Activated CD4-positive, alpha-beta T cell treated with anti-CD3 and anti-CD28 coated beads for 48 hours (primary cell): ENCODE measurements around the gene SPATA46.
"Not testable (repeated sequence)": the region's sequence is repeated elsewhere in the genome, so short reads cannot be mapped to it uniquely, and the experiment has no call there.

Experiments
- DNase-seq: peaks from one replicate; pipeline ENCODE4 v3.0.0-alpha.2; 2020

SPATA46 gene

DNA sequence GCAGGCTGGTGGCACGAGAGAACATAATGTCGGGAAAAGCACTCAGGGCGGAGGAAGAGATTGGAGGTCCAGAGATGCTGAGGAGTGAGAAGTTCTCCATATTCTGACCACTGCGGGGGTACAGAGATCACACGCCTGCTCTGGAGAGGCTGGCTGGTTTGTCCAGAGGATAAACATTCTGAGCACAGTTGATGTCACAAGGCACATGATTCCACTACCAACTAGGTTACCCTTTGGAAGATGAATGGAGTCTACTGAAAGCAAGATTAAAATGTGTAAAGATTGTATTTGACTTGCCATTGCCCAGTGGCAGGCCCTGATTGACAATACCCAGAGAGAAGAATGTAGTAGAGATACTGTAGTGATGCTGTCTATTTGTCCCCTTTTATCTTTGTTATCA, at the start of gene SPATA46:
Gene SPATA46, minus strand, starts transcription at position 164 of the 400 bp plus-strand sequence. Its CDS starts 64 bp downstream, at position 100.
- no peak for DNase-seq

GRCh38 chr1:162422662-162423375, 46.2 kb upstream of the SPATA46 start:
- no peak for DNase-seq

DNA sequence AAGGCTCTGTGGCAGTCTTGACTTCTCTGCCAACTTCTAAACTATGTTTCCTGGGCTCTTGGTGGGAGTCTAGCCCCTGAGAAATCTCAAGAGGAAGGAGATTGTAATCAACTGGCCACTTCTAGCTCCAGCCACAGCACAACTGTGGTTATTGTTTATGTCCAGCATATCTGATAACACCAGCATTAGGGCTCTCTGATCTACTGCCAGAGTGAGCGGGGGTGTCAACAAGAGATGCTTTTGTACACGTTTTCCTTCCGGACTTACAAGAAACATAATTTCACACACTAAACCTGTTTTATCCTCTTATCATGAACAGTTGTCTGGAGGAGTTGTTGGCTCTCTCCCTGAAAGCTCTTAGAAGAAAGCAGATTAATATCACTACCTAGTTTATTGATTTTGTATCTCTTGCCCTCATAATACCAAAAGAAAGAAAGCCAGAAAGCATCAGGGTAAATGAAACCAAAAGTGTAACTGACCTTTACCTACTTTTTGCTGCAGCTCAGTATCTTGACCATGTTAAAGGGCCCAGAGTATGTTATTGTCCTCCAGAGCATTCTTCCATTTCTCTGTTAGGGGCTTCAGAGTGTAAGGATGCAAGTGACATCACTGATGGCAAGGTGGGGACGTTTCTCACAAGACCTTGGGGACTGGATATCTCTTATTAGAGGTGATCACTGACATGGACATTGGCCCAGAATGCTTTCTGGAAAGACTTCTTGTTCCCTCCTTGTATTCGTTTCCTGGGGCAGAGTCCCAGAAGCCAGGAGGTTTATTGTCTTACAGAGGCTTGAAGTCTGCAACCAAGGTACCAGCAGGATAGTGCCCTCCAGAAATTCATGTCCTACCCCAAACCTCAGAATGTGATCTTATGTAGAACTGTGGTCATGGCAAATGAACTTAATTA, 44.9 kb upstream of the SPATA46 start:
- DNase-seq, result no peak

- DNase-seq, result no peak
These were observed 43.5 kb upstream of the SPATA46 start for GRCh38 chr1:162420120-162420519.

DNA sequence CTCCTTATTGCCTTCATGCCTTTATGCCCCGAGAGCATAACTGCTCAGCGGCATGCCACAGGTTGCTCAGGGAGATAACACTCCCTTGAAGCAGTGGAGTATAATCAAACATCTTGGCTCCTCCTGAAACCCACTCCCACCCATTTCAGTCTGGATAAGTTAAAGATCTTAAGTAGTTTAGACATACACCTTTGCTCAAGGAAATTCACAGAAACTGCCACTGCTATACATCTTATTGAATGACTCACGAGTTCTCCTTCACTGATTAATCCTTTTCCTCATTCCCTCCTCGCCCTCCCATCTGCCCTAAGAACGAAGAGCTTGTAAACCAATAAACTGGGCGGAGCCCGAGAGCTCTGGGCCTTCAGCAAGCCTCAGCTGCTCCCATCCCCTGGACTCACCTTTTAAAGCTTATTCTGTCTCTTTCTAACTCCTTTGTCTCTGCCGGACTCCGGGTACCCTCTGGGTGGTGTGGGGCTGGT, 42.8 kb upstream of the SPATA46 start:
- DNase-seq, result not testable (repeated sequence)

- not testable (repeated sequence) for DNase-seq
These were observed 41.9 kb upstream of the SPATA46 start for GRCh38 chr1:162418584-162418983.

- DNase-seq, result no peak
These were observed 41.0 kb upstream of the SPATA46 start for GRCh38 chr1:162417650-162418049.

DNA sequence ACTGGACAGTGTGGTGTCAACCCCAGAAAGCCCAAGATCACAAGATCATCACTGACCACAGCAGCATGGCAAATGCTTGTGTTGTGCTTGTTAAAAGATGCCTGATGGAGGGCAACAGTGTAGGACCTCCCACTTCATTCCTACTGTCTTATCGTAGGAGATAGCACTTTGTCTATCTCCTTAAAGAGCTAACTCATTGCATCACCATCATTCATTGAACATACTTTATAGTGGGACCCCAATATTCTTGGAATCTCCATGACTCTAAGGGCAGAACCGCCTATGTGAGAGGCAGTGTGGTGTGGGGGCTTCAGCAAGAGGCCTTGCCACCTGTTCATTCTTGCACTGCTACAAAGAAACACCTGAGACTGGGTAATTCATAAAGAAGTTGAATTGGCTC, 40.3 kb upstream of the SPATA46 start:
- DNase-seq, result no peak

- no peak for DNase-seq
These were observed 39.6 kb upstream of the SPATA46 start for GRCh38 chr1:162416215-162416614.

DNA sequence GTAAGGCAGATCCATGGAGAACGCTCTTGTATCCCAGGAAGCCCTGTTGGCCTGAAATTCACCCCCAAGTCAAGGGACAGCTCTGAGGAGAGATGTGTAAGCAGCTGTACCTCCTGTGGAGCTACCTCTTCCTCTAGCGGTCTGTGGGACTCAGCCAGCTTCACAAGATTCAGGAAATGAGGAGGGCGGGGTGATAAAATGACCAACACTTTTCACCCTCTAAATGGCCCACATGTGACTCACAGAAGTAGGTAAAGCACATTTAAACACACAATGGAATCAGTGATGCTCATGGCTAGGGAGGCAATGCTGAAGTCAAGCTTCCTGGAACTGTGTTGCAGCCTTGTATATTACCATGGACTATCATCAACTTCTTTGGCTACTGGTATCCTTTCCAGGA, 35.3 kb upstream of the SPATA46 start, which contains the start of gene SH2D1B:
Gene SH2D1B, minus strand, starts transcription at position 135 of the 400 bp plus-strand sequence. Its CDS starts 120 bp downstream, at position 15.
- DNase-seq, result no peak

GRCh38 chr1:162407539-162407938, 30.9 kb upstream of the SPATA46 start:
- no peak for DNase-seq

GRCh38 chr1:162406811-162407210, 30.2 kb upstream of the SPATA46 start:
- DNase-seq, result no peak

DNA sequence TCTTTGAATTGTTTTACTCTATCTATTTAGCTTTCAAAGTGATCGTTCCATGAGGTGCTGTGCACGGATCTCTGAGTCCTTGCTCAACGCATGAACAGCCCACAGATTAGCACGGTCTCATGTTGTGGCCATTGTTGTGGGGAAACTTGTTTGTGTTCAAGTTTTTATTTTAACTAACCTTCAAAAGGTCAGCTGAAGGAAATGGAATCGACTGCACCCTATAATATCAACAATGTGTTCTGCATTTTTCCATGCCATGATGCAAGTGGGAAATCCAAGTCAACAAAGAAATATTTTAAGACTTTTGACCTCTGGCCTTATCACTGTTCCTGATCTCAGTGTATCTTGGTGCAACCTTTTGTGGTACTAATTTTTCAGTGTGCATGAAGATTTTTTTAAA, 29.1 kb upstream of the SPATA46 start:
- DNase-seq, result no peak

- DNase-seq, result no peak
These were observed 28.0 kb upstream of the SPATA46 start for GRCh38 chr1:162404550-162405160.

DNA sequence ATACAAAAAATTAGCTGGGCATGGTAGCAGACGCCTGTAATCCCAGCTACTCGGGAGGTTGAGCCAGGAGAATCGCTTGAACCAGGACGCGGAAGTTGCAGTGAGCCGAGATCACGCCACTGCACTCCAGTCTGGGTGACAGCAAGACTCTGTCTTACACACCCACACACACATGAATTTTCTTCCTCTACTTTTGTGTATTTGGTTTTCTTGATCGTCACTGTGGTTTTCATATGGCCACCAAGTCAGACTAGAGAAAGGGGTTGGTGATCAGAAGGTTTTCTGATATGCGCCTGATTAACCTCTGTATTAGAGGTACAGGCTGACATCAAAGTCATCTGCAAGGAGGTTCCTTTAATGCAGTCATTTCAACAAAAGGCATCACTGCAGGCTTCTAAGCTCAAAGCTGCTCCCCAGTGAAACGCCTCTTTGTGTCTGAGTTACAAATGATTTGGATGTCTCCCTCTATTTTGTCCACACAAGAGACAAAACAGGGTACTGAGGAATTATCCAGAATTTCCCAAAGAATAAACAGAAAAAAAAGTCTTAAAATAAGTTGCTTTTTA, 24.2 kb upstream of the SPATA46 start:
- no peak for DNase-seq

- DNase-seq, result no peak
These were observed 22.4 kb upstream of the SPATA46 start for GRCh38 chr1:162398999-162399580.

DNA sequence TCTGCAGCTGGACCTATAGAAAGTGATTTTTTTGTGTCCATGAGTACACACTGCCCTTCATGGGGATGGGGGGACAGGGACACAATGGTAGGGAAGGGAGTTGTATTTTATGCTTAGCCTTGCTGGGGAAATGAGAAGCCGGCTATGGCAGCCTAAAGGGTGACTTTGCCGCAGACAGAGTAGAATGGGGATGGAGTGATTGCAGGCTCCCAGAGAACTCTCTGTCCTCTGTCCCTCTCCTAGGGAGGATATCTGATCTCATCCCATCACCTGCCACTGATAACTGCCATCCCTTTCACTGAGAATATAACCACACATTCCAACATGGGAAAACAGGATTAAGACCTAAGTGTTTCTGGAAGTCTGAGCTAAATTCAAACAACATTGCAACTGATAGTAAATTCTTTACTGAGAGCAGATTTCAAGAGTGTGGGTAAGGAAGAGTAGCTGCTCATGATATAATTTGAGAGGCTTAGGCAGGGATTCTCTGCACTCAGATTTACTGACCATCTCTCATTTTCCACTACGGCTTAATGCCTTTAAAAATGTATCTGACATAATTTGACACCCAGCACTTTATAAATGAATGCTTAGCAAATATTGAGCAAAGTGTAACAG, 21.4 kb upstream of the SPATA46 start:
- no peak for DNase-seq

- DNase-seq, result no peak
These were observed 20.4 kb upstream of the SPATA46 start for GRCh38 chr1:162397039-162397448.

GRCh38 chr1:162396201-162396906, 19.7 kb upstream of the SPATA46 start:
- DNase-seq, result no peak

DNA sequence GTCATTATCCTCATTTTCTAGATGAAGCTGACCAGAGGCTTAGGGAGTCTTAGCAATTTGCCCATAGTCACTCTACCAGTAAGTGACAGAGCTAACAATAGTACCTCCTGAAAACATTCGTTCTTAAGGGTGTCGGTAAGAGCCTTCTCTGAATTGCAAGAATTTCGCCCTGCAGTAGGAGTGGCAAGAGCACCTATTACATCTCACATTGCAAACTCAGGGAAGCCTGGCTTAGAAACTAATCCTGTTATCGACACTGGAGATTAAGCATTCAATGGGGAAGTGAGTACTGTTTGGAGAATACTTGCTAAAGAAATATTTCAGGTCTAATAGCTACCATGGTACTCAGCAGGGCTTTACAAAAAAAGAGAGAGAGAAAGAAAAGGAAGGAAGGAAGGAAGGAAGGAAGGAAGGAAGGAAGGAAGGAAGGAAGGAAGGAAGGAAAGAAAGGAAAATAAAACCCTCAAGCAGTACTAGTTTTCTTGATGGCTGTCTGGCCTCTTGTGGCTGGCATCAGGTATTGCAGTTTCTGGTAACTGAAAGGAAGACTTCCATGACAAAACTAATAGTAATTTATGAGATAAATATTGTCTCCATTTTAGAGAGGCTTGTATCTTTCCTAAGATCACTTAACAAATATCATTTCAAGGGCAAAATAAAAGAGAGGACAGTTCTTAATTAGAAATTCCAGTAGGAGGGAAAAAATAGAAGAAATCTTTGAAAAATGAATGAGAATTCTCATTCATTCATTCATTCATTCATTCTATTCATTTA, 15.3 kb upstream of the SPATA46 start:
- peak; percentile 24 for DNase-seq
